PC-9 (cell line): ENCODE data around the gene RBFOX2. TPM values are rescaled to one million over a fixed set of nuclear protein-coding genes. Genes with fewer than 3 reads are reported as not detected.

Source experiments
- BruUV-seq: library from RNA; stranded (reverse); fragments of 400-500 nt; replicated peaks from 2 replicates; lab custom pipeline; 2021; lab: Mats Ljungman, UMichigan
- CTCF ChIA-PET: fragments of 300-600 bp; sonication (Branson Sonifier 250); formaldehyde crosslinking; loops from one replicate; lab custom pipeline; 2022; ENCODE audit warnings: antibody characterized with exemption; lab: Charles Lee
- POLR2A ChIA-PET: fragments of 300-600 bp; sonication (Branson Sonifier 250); formaldehyde crosslinking; loops from one replicate; lab custom pipeline; 2022; ENCODE audit warnings: antibody characterized with exemption; ENCODE audit not compliant: unreplicated experiment; lab: Charles Lee
- DNase-seq, 2 experiments: peaks; one replicate each; pipeline versions ENCODE4 v3.0.0 to v3.0.0-alpha.2; 2015 to 2022; ENCODE audit warnings: mixed read lengths in 1 of 2
- H2AFZ ChIP-seq: fragments of 200-600 bp; sonication (generic); 2 replicates; pipeline ENCODE4 v1.8.1; 2017; ENCODE audit warnings: antibody characterized with exemption
- H3F3A ChIP-seq: fragments of 200-600 bp; sonication (generic); 2 replicates; pipeline ENCODE4 v1.8.1; 2017; ENCODE audit warnings: antibody characterized with exemption, mild to moderate bottlenecking, low read depth; ENCODE audit not compliant: insufficient read depth
- H3K27ac ChIP-seq: fragments of 200-600 bp; sonication (generic); 2 replicates; pipeline ENCODE4 v1.6.1; 2016; ENCODE audit warnings: mixed run types
- H3K27me3 ChIP-seq: fragments of 200-600 bp; sonication (generic); 2 replicates; pipeline ENCODE4 v1.6.1; 2016; ENCODE audit warnings: low read depth, mixed run types; ENCODE audit not compliant: insufficient read depth
- H3K36me3 ChIP-seq: fragments of 200-600 bp; sonication (generic); 2 replicates; pipeline ENCODE4 v1.6.1; 2016; ENCODE audit warnings: low read depth, mixed run types
- H3K4me1 ChIP-seq: fragments of 200-600 bp; sonication (generic); replicated peaks from 2 replicates; pipeline ENCODE4 v1.6.1; 2016; ENCODE audit warnings: mixed run types; ENCODE audit not compliant: insufficient read depth
- H3K4me2 ChIP-seq: fragments of 200-600 bp; sonication (generic); 2 replicates; pipeline ENCODE4 v1.6.1; 2017; ENCODE audit warnings: mixed run types
- H3K4me3 ChIP-seq: fragments of 200-600 bp; sonication (generic); 2 replicates; pipeline ENCODE4 v1.6.1; 2016; ENCODE audit warnings: mixed run types
- H3K79me2 ChIP-seq: fragments of 200-600 bp; sonication (generic); 2 replicates; pipeline ENCODE4 v1.6.1; 2017; ENCODE audit warnings: low read depth, mixed run types
- H3K9me2 ChIP-seq: fragments of 200-600 bp; sonication (generic); 2 replicates; pipeline ENCODE4 v1.8.1; 2017; ENCODE audit warnings: mild to moderate bottlenecking; ENCODE audit not compliant: insufficient read depth
- H3K9me3 ChIP-seq: fragments of 200-600 bp; sonication (generic); 2 replicates; pipeline ENCODE4 v1.8.1; 2016; ENCODE audit warnings: low read depth; ENCODE audit not compliant: insufficient read depth
- H4K20me1 ChIP-seq: fragments of 200-600 bp; sonication (generic); 2 replicates; pipeline ENCODE4 v1.8.1; 2017; ENCODE audit not compliant: insufficient read depth
- CTCF ChIP-seq: fragments of 200-600 bp; sonication (generic); conservative IDR thresholded peaks from 2 replicates; pipeline ENCODE4 v1.6.1; 2017; ENCODE audit warnings: mixed run types, antibody characterized with exemption, mild to moderate bottlenecking, moderate library complexity
- EZH2 ChIP-seq: fragments of 200-600 bp; sonication (generic); IDR thresholded peaks from 2 replicates; pipeline ENCODE4 v1.8.0; 2017; ENCODE audit warnings: antibody characterized with exemption, low read depth
- intact Hi-C: fragments of 100-400 bp; cut with micrococcal nuclease; formaldehyde crosslinking; loops from one replicate; pipeline ENCODE4 v1.10.0; 2022; ENCODE audit not compliant: unreplicated experiment
- total RNA-seq: library from RNA; stranded (reverse); gene quantifications from 2 replicates; pipeline ENCODE4 v1.2.3, GENCODE V29; 2021

Gene RBFOX2
- total RNA-seq, 1 experiment from 2014 or later: 109 TPM

GRCh38 chr22:35960854-35961253, 67.8 kb downstream of the RBFOX2 start:
- Histone ChIP-seq H2AFZ (no peak overlapping the region), H3K27ac (no peak overlapping the region), H3F3A (peaks cover 7% of the 10 kb centered on the region; the same call in 1 of the 2 replicates), H3K9me2 (no peaks in the 10 kb centered on the region), H3K4me3 (no peak overlapping the region), H4K20me1 (peaks cover 55% of the 10 kb centered on the region), H3K79me2 (peaks cover 93% of the 10 kb centered on the region), H3K36me3 (peaks cover 13% of the 10 kb centered on the region; the same call in 1 of the 2 replicates), H3K4me1 (no peaks in the 10 kb centered on the region), H3K27me3 (no peaks in the 10 kb centered on the region), H3K9me3 (no peaks in the 10 kb centered on the region), H3K4me2 (no peak overlapping the region)
- TF ChIP-seq EZH2 (no peak), CTCF (no peak)
- ChIA-PET POLR2A (no interaction called here), CTCF (no interaction called here)
- no TSS peak for BruUV-seq
- intact Hi-C loops: no loop called here
- DNase-seq: no peak

- no peak for DNase-seq
- TF ChIP-seq EZH2: no peak
- TF ChIP-seq CTCF: no peak
- H3K4me1 ChIP-seq: no peaks in the 10 kb centered on the region
- no peak overlapping the region for H3K4me3 ChIP-seq
- no peaks in the 10 kb centered on the region for H3K9me2 ChIP-seq
- intact Hi-C loops: no loop called here
- no peaks in the 10 kb centered on the region for H3K27me3 ChIP-seq
- no peak overlapping the region for H2AFZ ChIP-seq
- CTCF ChIA-PET: no interaction called here
- POLR2A ChIA-PET: interaction anchor here (0.7 kb wide), 1 partner anchor 26 kb away, joined by 5 read pairs; no protein-coding TSS in a partner anchor
- H3F3A ChIP-seq: peaks cover 17% of the 10 kb centered on the region
- H3K79me2 ChIP-seq: peaks cover 88% of the 10 kb centered on the region
- H3K9me3 ChIP-seq: no peaks in the 10 kb centered on the region
- BruUV-seq: no TSS peak
- no peak overlapping the region for H3K4me2 ChIP-seq
- peaks cover 63% of the 10 kb centered on the region for H4K20me1 ChIP-seq
- H3K36me3 ChIP-seq: peaks cover 13% of the 10 kb centered on the region; the same call in 1 of the 2 replicates
- H3K27ac ChIP-seq: no peak overlapping the region
These were observed 69.4 kb downstream of the RBFOX2 start for GRCh38 chr22:35959121-35959800.

- Histone ChIP-seq H3K27ac (no peak overlapping the region), H3K79me2 (peaks cover 88% of the 10 kb centered on the region), H3K4me3 (no peak overlapping the region), H3F3A (peaks cover 19% of the 10 kb centered on the region), H2AFZ (no peak overlapping the region), H3K27me3 (no peaks in the 10 kb centered on the region), H3K9me2 (no peaks in the 10 kb centered on the region), H3K36me3 (peaks cover 13% of the 10 kb centered on the region; the same call in 1 of the 2 replicates), H3K4me2 (no peak overlapping the region), H4K20me1 (peaks cover 63% of the 10 kb centered on the region), H3K4me1 (no peaks in the 10 kb centered on the region), H3K9me3 (no peaks in the 10 kb centered on the region)
- DNase-seq: no peak
- no TSS peak for BruUV-seq
- ChIA-PET POLR2A (interaction anchor here (0.7 kb wide), 1 partner anchor 25 kb away, joined by 5 read pairs; no protein-coding TSS in a partner anchor), CTCF (interaction anchor here (0.7 kb wide), 1 partner anchor 47 kb away, joined by 3 read pairs; no protein-coding TSS in a partner anchor)
- intact Hi-C loops: no loop called here
- TF ChIP-seq EZH2: no peak
- TF ChIP-seq CTCF: no peak
These were observed 70.3 kb downstream of the RBFOX2 start for GRCh38 chr22:35958334-35958733.
